Gastrocnemius medialis (tissue), 4 donors: ENCODE measurements around the gene CCDC89.

Experiments
- CTCF ChIP-seq, 5 experiments: fragments of 450-650 bp in 3 of 5; fragments of 200-600 bp in 2 of 5; sonication (generic) in 2 of 5; IDR thresholded peaks in 4 of 5; conservative IDR thresholded peaks in 1 of 5; 1 replicate in 4 of 5; 2 replicates in 1 of 5; pipeline ENCODE4 v1.5.1; 2016 to 2019; ENCODE audit warnings: antibody characterized with exemption in 5 of 5, mild to moderate bottlenecking in 3 of 5, moderate library complexity in 3 of 5
- POLR2A ChIP-seq, 2 donors: fragments of 450-650 bp; IDR thresholded peaks; one replicate each; pipeline ENCODE4 v1.6.1; 2017; ENCODE audit warnings: antibody characterized with exemption in 2 of 2, mild to moderate bottlenecking in 2 of 2, moderate library complexity in 2 of 2

- TF ChIP-seq CTCF (IDR thresholded peaks at IDR 0.05 in 4 of 5, conservative IDR thresholded peaks at IDR 0.05 in 1 of 5) (no peak), POLR2A (IDR thresholded peaks at IDR 0.05) (no peak)
Measured at GRCh38 chr11:85726381-85726780, 40.4 kb upstream of the CCDC89 start.
